ENCODE results near the gene DHRSX. TPM values are rescaled to one million over a fixed set of nuclear protein-coding genes. Genes with fewer than 3 reads are reported as not detected.

Gene DHRSX
- total and polyA plus RNA-seq, 9 of the 15 experiments (the other 6 are each of a cell fraction or from before 2014, with no cell fraction given) = 0.59 to 11.0 (median 6.2) TPM

- TF ChIP-seq DEAF1 (CRISPR knock-in tag; IDR thresholded peaks at IDR 0.05) (no peak), HMG20B (CRISPR knock-in tag; IDR thresholded peaks at IDR 0.05) (no peak), ELF1 (tag; IDR thresholded peaks at IDR 0.05) (no peak)
Observed at GRCh38 chrX:2517055-2517454, 16.3 kb upstream of the DHRSX start (continued).

- BruUV-seq (replicated peaks) = no TSS peak
- 3% methylated on average over 5 of the region's 5 CpGs for WGBS (ENCODE audit: insufficient coverage, low coverage, missing lambda C conversion rate)
- no peaks in the 10 kb centered on the region for H4K20me1 ChIP-seq (replicated peaks; ENCODE audit: control insufficient read depth, insufficient read depth, low read length)
- ChIA-PET CTCF (ENCODE audit: low intra/inter-chr PET ratio) (no interaction called here), POLR2A (no interaction called here)
- DNase-seq (ENCODE audit: extremely low read depth in 1 of 4, low spot score in 3 of 4) (no peak), FAIRE-seq (no peak), ATAC-seq (no peak)
- no peaks in the 10 kb centered on the region for H3K79me2 ChIP-seq (ENCODE audit: control insufficient read depth, insufficient read depth, low read length)
- intact Hi-C loops (cut with micrococcal nuclease) = no loop called here
- H3K9me1 ChIP-seq (ENCODE audit: control insufficient read depth, insufficient read depth, low read length) = no peaks in the 10 kb centered on the region
- no peaks in the 10 kb centered on the region for H3K9me3 ChIP-seq (replicated peaks; ENCODE audit: control insufficient read depth, insufficient read depth, low read depth, low read length)
- H3K4me1 ChIP-seq (replicated peaks in 1 of 2; ENCODE audit: control insufficient read depth in 2 of 2, insufficient read depth in 2 of 2, low read length in 2 of 2) = no peaks in the 10 kb centered on the region
- H3K27ac ChIP-seq (ENCODE audit: extremely low read depth, low read depth, low read length) = no peak overlapping the region
- no peaks in the 10 kb centered on the region for H3K36me3 ChIP-seq (ENCODE audit: control insufficient read depth, insufficient read depth, low read length)
- no peak overlapping the region for H3K9ac ChIP-seq (ENCODE audit: insufficient read depth in 1 of 2, low read depth in 2 of 2, low read length in 2 of 2)
- no peak overlapping the region for H2AFZ ChIP-seq (ENCODE audit: low read depth, low read length)
- no peaks in the 10 kb centered on the region; a peak in 3 of 5 replicates for H3K27me3 ChIP-seq (ENCODE audit: control insufficient read depth in 2 of 2, insufficient read depth in 2 of 2, low read length in 2 of 2)
- H3K4me2 ChIP-seq (ENCODE audit: insufficient read depth, low read length) = no peak overlapping the region
- in situ Hi-C loops (cut with MboI) = no loop called here
- H3K4me3 ChIP-seq = no peak overlapping the region
- TF ChIP-seq KAT8 (IDR thresholded peaks at IDR 0.05; ENCODE audit: low read depth) (no peak), EZH2 (IDR thresholded peaks at IDR 0.05; ENCODE audit: borderline replicate concordance, low read depth, low read length) (no peak), SRSF7 (optimal IDR thresholded peaks at IDR 0.05; ENCODE audit: low read depth, low read length) (no peak), ZNF280B (CRISPR knock-in tag; IDR thresholded peaks at IDR 0.05) (no peak), HDAC3 (IDR thresholded peaks at IDR 0.05; ENCODE audit: borderline replicate concordance, partially characterized antibody) (no peak), ZNF12 (CRISPR knock-in tag; IDR thresholded peaks at IDR 0.05) (no peak), ZNF511 (CRISPR knock-in tag; IDR thresholded peaks at IDR 0.05) (no peak), PKNOX1 (IDR thresholded peaks at IDR 0.05) (no peak), ZFP1 (CRISPR knock-in tag; IDR thresholded peaks at IDR 0.05) (no peak)
- TF ChIP-seq, protein P1, sequence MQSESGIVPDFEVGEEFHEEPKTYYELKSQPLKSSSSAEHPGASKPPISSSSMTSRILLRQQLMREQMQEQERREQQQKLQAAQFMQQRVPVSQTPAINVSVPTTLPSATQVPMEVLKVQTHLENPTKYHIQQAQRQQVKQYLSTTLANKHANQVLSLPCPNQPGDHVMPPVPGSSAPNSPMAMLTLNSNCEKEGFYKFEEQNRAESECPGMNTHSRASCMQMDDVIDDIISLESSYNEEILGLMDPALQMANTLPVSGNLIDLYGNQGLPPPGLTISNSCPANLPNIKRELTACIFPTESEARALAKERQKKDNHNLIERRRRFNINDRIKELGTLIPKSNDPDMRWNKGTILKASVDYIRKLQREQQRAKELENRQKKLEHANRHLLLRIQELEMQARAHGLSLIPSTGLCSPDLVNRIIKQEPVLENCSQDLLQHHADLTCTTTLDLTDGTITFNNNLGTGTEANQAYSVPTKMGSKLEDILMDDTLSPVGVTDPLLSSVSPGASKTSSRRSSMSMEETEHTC (IDR thresholded peaks at IDR 0.05) = no peak
Observed at GRCh38 chrX:2516623-2517022, 15.8 kb upstream of the DHRSX start.
